ENCODE measurements around the gene SLAMF7.

DNA sequence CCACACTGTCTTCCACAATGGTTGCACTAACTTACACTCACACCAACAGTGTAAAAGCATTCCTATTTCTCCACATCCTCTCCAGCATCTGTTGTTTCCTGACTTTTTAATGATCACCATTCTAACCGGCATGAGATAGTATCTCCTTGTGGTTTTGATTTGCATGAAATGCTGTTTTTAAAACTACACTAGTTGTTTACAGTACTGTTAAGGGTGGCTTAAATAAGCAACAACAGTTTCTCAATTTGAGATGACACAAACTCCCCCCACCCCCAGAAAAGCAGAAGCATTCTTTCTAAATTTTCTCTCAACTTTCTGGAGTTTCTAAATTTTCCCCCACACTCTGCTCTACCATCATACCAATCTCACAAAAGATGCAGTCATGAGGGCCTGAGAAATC is 7.1 kb upstream of the SLAMF7 start:
- TF ChIP-seq, protein P1, sequence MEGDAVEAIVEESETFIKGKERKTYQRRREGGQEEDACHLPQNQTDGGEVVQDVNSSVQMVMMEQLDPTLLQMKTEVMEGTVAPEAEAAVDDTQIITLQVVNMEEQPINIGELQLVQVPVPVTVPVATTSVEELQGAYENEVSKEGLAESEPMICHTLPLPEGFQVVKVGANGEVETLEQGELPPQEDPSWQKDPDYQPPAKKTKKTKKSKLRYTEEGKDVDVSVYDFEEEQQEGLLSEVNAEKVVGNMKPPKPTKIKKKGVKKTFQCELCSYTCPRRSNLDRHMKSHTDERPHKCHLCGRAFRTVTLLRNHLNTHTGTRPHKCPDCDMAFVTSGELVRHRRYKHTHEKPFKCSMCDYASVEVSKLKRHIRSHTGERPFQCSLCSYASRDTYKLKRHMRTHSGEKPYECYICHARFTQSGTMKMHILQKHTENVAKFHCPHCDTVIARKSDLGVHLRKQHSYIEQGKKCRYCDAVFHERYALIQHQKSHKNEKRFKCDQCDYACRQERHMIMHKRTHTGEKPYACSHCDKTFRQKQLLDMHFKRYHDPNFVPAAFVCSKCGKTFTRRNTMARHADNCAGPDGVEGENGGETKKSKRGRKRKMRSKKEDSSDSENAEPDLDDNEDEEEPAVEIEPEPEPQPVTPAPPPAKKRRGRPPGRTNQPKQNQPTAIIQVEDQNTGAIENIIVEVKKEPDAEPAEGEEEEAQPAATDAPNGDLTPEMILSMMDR (conservative IDR thresholded peaks at IDR 0.05 in 1 of 2, IDR thresholded peaks at IDR 0.05 in 1 of 2; ENCODE audit: extremely low read depth in 1 of 2, insufficient read depth in 1 of 2, low read depth in 1 of 2, low read length in 2 of 2) = no peak
- no peak for TF ChIP-seq EZH2 (IDR thresholded peaks at IDR 0.05; ENCODE audit: borderline replicate concordance, low read length)
